HepG2 (cell line): ENCODE results near the gene PDLIM4. TPM values are rescaled to one million over a fixed set of nuclear protein-coding genes. Genes with fewer than 3 reads are reported as not detected.

ENCODE experiments used
- CHD4 ChIP-seq: fragments of 200-600 bp; sonication (generic); IDR thresholded peaks from 2 replicates; pipeline ENCODE4 v1.7.0; 2017; ENCODE audit warnings: mild to moderate bottlenecking, low read length, borderline replicate concordance
- KLF12 ChIP-seq: sonication (generic); formaldehyde crosslinking; IDR thresholded peaks from 2 replicates; pipeline ENCODE4 v1.4.0; 2020; ENCODE audit warnings: missing genetic modification reagents, borderline replicate concordance
- MED13 ChIP-seq: sonication (generic); formaldehyde crosslinking; IDR thresholded peaks from 2 replicates; pipeline ENCODE4 v1.5.0; 2020; ENCODE audit warnings: missing genetic modification reagents
- MTA3 ChIP-seq: sonication (generic); formaldehyde crosslinking; IDR thresholded peaks from 2 replicates; pipeline ENCODE4 v1.4.0; 2020; ENCODE audit warnings: missing genetic modification reagents
- NFE2L1 ChIP-seq: sonication (generic); formaldehyde crosslinking; IDR thresholded peaks from 2 replicates; pipeline ENCODE4 v1.4.0; 2020; ENCODE audit warnings: missing genetic modification reagents, mild to moderate bottlenecking, borderline replicate concordance
- PAX8 ChIP-seq: sonication (generic); formaldehyde crosslinking; IDR thresholded peaks from 2 replicates; pipeline ENCODE4 v1.8.0; 2022; ENCODE audit warnings: mild to moderate bottlenecking, missing genetic modification reagents, borderline replicate concordance
- PPARG ChIP-seq: conservative IDR thresholded peaks from 2 replicates; pipeline ENCODE4 v1.6.1; 2016; ENCODE audit warnings: missing biosample characterization, missing genetic modification reagents
- TGIF2 ChIP-seq: IDR thresholded peaks from 2 replicates; pipeline ENCODE4 v1.6.1; 2016; ENCODE audit warnings: control low read depth, missing compliant biosample characterization
- ZNF446 ChIP-seq: sonication (generic); formaldehyde crosslinking; IDR thresholded peaks from 2 replicates; pipeline ENCODE4 v1.5.0; 2020; ENCODE audit warnings: mild to moderate bottlenecking, missing genetic modification reagents
- polyA plus RNA-seq, 8 experiments: library from polyadenylated mRNA; depleted of rRNA in 3 of 8; stranded (reverse) in 7 of 8; unstranded in 1 of 8; fragments of >200 nt; fragmentation: Illumina TruSeq in 4 of 8; extraction: Trizol in 4 of 8; gene quantifications; 2 replicates each; pipeline versions ENCODE4 v1.2.1 to v1.2.3, GENCODE V29; 2011 to 2016; ENCODE audit warnings: low read depth in 4 of 8, missing spikeins in 1 of 8, mixed read lengths in 1 of 8; ENCODE audit not compliant: insufficient read depth in 1 of 8
- total RNA-seq, 5 experiments: library from RNA; depleted of rRNA; stranded (reverse); fragments of >200 nt; fragmentation: Illumina TruSeq; extraction: Trizol; gene quantifications; 2 replicates each; pipeline ENCODE4 v1.2.3, GENCODE V29; 2016; ENCODE audit warnings: low read depth in 1 of 5
- TF ChIP-seq, protein P1 (sequence below): sonication (generic); formaldehyde crosslinking; IDR thresholded peaks from 2 replicates; pipeline ENCODE4 v1.4.0; 2020; ENCODE audit warnings: missing genetic modification reagents

The PDLIM4 gene
- total and polyA plus RNA-seq, 2 of the 13 experiments (the other 11 are each of a cell fraction or from before 2014, with no cell fraction given): 1.1 to 2.3 TPM

DNA sequence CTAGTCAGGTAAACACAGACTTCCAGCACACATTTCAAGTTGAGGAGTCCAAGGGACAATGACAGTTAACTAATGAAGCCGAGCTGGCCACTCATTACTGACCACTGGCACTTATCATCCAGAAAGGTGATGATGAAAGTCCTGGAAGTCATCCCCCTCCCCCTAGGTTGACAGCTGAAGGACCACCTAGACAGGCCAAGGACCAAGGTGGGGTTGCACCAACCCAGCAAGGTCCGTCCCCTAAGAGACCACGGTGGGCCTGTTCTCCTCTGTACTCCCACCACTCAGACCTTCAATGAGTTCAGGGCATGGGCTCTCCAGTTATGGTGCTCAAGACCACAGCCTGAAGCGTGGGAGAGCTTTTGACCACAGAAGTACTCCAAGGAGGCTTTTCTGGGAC is 43.0 kb upstream of the PDLIM4 start (continued):
- no peak for TF ChIP-seq ZNF446 (CRISPR knock-in tag)
- TF ChIP-seq MTA3: no peak
- TF ChIP-seq, protein P1, sequence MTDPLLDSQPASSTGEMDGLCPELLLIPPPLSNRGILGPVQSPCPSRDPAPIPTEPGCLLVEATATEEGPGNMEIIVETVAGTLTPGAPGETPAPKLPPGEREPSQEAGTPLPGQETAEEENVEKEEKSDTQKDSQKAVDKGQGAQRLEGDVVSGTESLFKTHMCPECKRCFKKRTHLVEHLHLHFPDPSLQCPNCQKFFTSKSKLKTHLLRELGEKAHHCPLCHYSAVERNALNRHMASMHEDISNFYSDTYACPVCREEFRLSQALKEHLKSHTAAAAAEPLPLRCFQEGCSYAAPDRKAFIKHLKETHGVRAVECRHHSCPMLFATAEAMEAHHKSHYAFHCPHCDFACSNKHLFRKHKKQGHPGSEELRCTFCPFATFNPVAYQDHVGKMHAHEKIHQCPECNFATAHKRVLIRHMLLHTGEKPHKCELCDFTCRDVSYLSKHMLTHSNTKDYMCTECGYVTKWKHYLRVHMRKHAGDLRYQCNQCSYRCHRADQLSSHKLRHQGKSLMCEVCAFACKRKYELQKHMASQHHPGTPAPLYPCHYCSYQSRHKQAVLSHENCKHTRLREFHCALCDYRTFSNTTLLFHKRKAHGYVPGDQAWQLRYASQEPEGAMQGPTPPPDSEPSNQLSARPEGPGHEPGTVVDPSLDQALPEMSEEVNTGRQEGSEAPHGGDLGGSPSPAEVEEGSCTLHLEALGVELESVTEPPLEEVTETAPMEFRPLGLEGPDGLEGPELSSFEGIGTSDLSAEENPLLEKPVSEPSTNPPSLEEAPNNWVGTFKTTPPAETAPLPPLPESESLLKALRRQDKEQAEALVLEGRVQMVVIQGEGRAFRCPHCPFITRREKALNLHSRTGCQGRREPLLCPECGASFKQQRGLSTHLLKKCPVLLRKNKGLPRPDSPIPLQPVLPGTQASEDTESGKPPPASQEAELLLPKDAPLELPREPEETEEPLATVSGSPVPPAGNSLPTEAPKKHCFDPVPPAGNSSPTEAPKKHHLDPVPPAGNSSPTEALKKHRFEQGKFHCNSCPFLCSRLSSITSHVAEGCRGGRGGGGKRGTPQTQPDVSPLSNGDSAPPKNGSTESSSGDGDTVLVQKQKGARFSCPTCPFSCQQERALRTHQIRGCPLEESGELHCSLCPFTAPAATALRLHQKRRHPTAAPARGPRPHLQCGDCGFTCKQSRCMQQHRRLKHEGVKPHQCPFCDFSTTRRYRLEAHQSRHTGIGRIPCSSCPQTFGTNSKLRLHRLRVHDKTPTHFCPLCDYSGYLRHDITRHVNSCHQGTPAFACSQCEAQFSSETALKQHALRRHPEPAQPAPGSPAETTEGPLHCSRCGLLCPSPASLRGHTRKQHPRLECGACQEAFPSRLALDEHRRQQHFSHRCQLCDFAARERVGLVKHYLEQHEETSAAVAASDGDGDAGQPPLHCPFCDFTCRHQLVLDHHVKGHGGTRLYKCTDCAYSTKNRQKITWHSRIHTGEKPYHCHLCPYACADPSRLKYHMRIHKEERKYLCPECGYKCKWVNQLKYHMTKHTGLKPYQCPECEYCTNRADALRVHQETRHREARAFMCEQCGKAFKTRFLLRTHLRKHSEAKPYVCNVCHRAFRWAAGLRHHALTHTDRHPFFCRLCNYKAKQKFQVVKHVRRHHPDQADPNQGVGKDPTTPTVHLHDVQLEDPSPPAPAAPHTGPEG (CRISPR knock-in tag): no peak
- no peak for TF ChIP-seq MED13 (CRISPR knock-in tag)
- TF ChIP-seq NFE2L1 (CRISPR knock-in tag): no peak
- no peak for TF ChIP-seq KLF12 (CRISPR knock-in tag)
- no peak for TF ChIP-seq PAX8 (CRISPR knock-in tag)
- TF ChIP-seq PPARG (CRISPR knock-in tag): no peak
- no peak for TF ChIP-seq CHD4
- TF ChIP-seq TGIF2 (CRISPR knock-in tag): no peak
